B cell (primary cell): ENCODE results near the gene SHISA2. TPM values are rescaled to one million over a fixed set of nuclear protein-coding genes. Genes with fewer than 3 reads are reported as not detected.

Experiments used
- ATAC-seq: fragments of 200-7000 bp; cut with Tn5 transposase; one replicate; pipeline ENCODE4 v1.10.0; 2021; ENCODE audit warnings: low read depth, mild to moderate bottlenecking, moderate number of reproducible peaks, moderate library complexity
- CTCF ChIA-PET: fragments of 350-600 bp; sonication (Branson Sonifier 250); formaldehyde crosslinking; loops from one replicate; lab custom pipeline; 2021; ENCODE audit warnings: antibody characterized with exemption, inconsistent platforms; lab: Charles Lee
- POLR2A ChIA-PET: fragments of 350-600 bp; sonication (Branson Sonifier 250); formaldehyde crosslinking; loops from one replicate; lab custom pipeline; 2021; ENCODE audit warnings: antibody characterized with exemption; lab: Charles Lee
- DNase-seq: peaks from one replicate; pipeline ENCODE4 v3.0.0; 2013
- H2AFZ ChIP-seq: 2 replicates; pipeline ENCODE4 v1.6.1; 2012; ENCODE audit warnings: mild to moderate bottlenecking, low read depth, low read length; ENCODE audit not compliant: insufficient read depth, poor library complexity, severe bottlenecking
- H3K27ac ChIP-seq, 2 donors: 1 replicate in 1 of 2; 2 replicates in 1 of 2; pipeline ENCODE4 v1.5.1; 2012 to 2013; ENCODE audit warnings: low read length in 2 of 2, mild to moderate bottlenecking in 2 of 2, moderate library complexity in 1 of 2
- H3K27me3 ChIP-seq, 4 experiments: fragments of 200-600 bp in 1 of 4; sonication (generic) in 1 of 4; replicated peaks in 1 of 4; 1 replicate in 2 of 4; 2 replicates in 2 of 4; pipeline versions ENCODE4 v1.6.1 to v1.7.0; 2013 to 2016; ENCODE audit warnings: low read length in 3 of 4, mild to moderate bottlenecking in 2 of 4, mixed read lengths in 1 of 4, moderate library complexity in 1 of 4; ENCODE audit not compliant: insufficient read depth in 4 of 4, control insufficient read depth in 3 of 4; ENCODE audit errors: control extremely low read depth in 1 of 4
- H3K36me3 ChIP-seq, 2 experiments: replicated peaks in 1 of 2; 1 replicate in 1 of 2; 2 replicates in 1 of 2; pipeline versions ENCODE4 v1.6.1 to v1.7.1; 2013; ENCODE audit warnings: low read length in 1 of 2; ENCODE audit not compliant: insufficient read depth in 2 of 2, control insufficient read depth in 1 of 2; ENCODE audit errors: control extremely low read depth in 1 of 2, extremely low read depth in 1 of 2
- H3K4me1 ChIP-seq, 2 donors: fragments of 200-600 bp in 1 of 2; sonication (generic) in 1 of 2; 1 replicate in 1 of 2; 2 replicates in 1 of 2; pipeline versions ENCODE4 v1.5.1 to v1.6.1; 2013 to 2017; ENCODE audit warnings: low read length in 2 of 2; ENCODE audit not compliant: control insufficient read depth in 2 of 2, insufficient read depth in 2 of 2
- H3K4me2 ChIP-seq: replicated peaks from 2 replicates; pipeline ENCODE3; 2012; ENCODE audit warnings: mild to moderate bottlenecking, low read depth, low read length; ENCODE audit not compliant: poor library complexity, severe bottlenecking
- H3K4me3 ChIP-seq, 5 experiments: fragments of 200-600 bp in 1 of 5; sonication (generic) in 1 of 5; 1 replicate in 3 of 5; 2 replicates in 2 of 5; pipeline versions ENCODE4 v1.5.1 to v1.7.0; 2011 to 2016; ENCODE audit warnings: low read length in 4 of 5, mild to moderate bottlenecking in 4 of 5, low read depth in 2 of 5, control low read depth in 1 of 5, moderate library complexity in 1 of 5; ENCODE audit not compliant: insufficient read depth in 1 of 5; ENCODE audit errors: control extremely low read depth in 1 of 5, extremely low read depth in 1 of 5
- H3K79me2 ChIP-seq: fragments of 200-600 bp; sonication (generic); one replicate; pipeline ENCODE4 v1.6.0; 2016; ENCODE audit warnings: low read length; ENCODE audit not compliant: control insufficient read depth, insufficient read depth
- H3K9ac ChIP-seq: fragments of 200-600 bp; sonication (generic); 2 replicates; pipeline ENCODE4 v1.6.1; 2017; ENCODE audit warnings: mild to moderate bottlenecking, low read length, moderate library complexity
- H3K9me3 ChIP-seq, 3 donors: one replicate each; pipeline versions ENCODE4 v1.6.1 to v1.7.1; 2013; ENCODE audit warnings: low read length in 2 of 3; ENCODE audit not compliant: control insufficient read depth in 2 of 3, insufficient read depth in 1 of 3; ENCODE audit errors: control extremely low read depth in 1 of 3
- H4K20me1 ChIP-seq: 2 replicates; pipeline ENCODE4 v1.6.0; 2012; ENCODE audit warnings: mild to moderate bottlenecking, low read length; ENCODE audit not compliant: insufficient read depth, control insufficient read depth, poor library complexity, severe bottlenecking
- H3K27ac Mint-ChIP-seq: one replicate; pipeline ENCODE4 v1.8.0; 2021; ENCODE audit warnings: mixed read lengths
- H3K27me3 Mint-ChIP-seq: one replicate; pipeline ENCODE4 v1.8.0; 2021; ENCODE audit warnings: mixed read lengths
- H3K4me1 Mint-ChIP-seq: one replicate; pipeline ENCODE4 v1.8.0; 2021; ENCODE audit warnings: mixed read lengths
- H3K4me3 Mint-ChIP-seq: one replicate; pipeline ENCODE4 v1.8.0; 2021; ENCODE audit warnings: mixed read lengths
- H3K9me3 Mint-ChIP-seq: one replicate; pipeline ENCODE4 v1.8.0; 2022; ENCODE audit warnings: mixed read lengths; ENCODE audit not compliant: insufficient read depth
- CTCF ChIP-seq: fragments of 200-600 bp; IDR thresholded peaks from one replicate; pipeline ENCODE4 v1.8.0; 2022; ENCODE audit warnings: antibody characterized with exemption, mild to moderate bottlenecking
- EZH2 ChIP-seq: IDR thresholded peaks from 2 replicates; pipeline ENCODE4 v1.6.1; 2012; ENCODE audit warnings: borderline replicate concordance, low read depth, mild to moderate bottlenecking, moderate library complexity, low read length; ENCODE audit not compliant: insufficient read depth, poor library complexity, severe bottlenecking
- WGBS: methylation state at CpG from one replicate; pipeline ENCODE4 v1.1.5; 2013; ENCODE audit warnings: missing lambda C conversion rate; ENCODE audit not compliant: insufficient coverage; 5-methylcytosine and 5-hydroxymethylcytosine counted together
- intact Hi-C: fragments of 100-400 bp; cut with micrococcal nuclease; formaldehyde crosslinking; loops from one replicate; pipeline ENCODE4 v1.10.0; 2022
- polyA plus RNA-seq: library from polyadenylated mRNA; depleted of rRNA; stranded (reverse); fragments of >200 nt; gene quantifications from 2 replicates; pipeline ENCODE4 v1.2.3, GENCODE V29; 2012
- total RNA-seq, 2 donors: library from RNA; stranded (reverse); fragments of 120-200 nt in 1 of 2; gene quantifications; 1 replicate in 1 of 2; 2 replicates in 1 of 2; pipeline versions ENCODE4 v1.2.3 to v1.2.4, GENCODE V29; 2013 to 2022

SHISA2 gene
- total and polyA plus RNA-seq, 2 donors (not counting 1 experiment from before 2014, with no cell fraction given) = 0.03 TPM; not detected in 1

GRCh38 chr13:26058704-26059103 lies 6.9 kb upstream of the SHISA2 start:
- Histone ChIP-seq H3K9me3 (peaks cover 0 to 4% (median 0%) of the 10 kb centered on the region in 3 donors), H3K4me2 (no peak overlapping the region), H3K9ac (no peak overlapping the region), H3K27me3 (peaks cover 0 to 3% (median 0%) of the 10 kb centered on the region in 4 experiments), H4K20me1 (no peaks in the 10 kb centered on the region), H2AFZ (no peak overlapping the region), H3K36me3 (no peaks in the 10 kb centered on the region), H3K79me2 (no peaks in the 10 kb centered on the region), H3K4me1 (no peaks in the 10 kb centered on the region), H3K4me3 (no peak overlapping the region), H3K27ac (no peak overlapping the region)
- TF ChIP-seq EZH2 (no peak), CTCF (no peak)
- ATAC-seq (no peak), DNase-seq (no peak)
- no peaks in the 10 kb centered on the region for H3K9me3 Mint-ChIP-seq
- POLR2A ChIA-PET = no interaction called here
- WGBS = 39% methylated on average over 5 of the region's 6 CpGs
- H3K27me3 Mint-ChIP-seq = peaks cover 29% of the 10 kb centered on the region
- no peak overlapping the region for H3K4me3 Mint-ChIP-seq
- H3K27ac Mint-ChIP-seq = no peak overlapping the region
- intact Hi-C loops = no loop called here
- no peaks in the 10 kb centered on the region for H3K4me1 Mint-ChIP-seq
- CTCF ChIA-PET = interaction anchor here (0.9 kb wide), 1 partner anchor 51 kb away, joined by 3 read pairs; no protein-coding TSS in a partner anchor

GRCh38 chr13:26054896-26055295 lies 3.1 kb upstream of the SHISA2 start:
- Histone ChIP-seq H3K27me3 (peaks cover 0 to 27% (median 13%) of the 10 kb centered on the region in 4 experiments), H4K20me1 (no peaks in the 10 kb centered on the region), H3K4me1 (peaks cover 5 to 13% of the 10 kb centered on the region in 2 donors), H3K79me2 (no peaks in the 10 kb centered on the region), H3K9me3 (peaks cover 0 to 10% (median 0%) of the 10 kb centered on the region in 3 donors), H3K4me2 (no peak overlapping the region), H2AFZ (no peak overlapping the region), H3K4me3 (no peak overlapping the region), H3K36me3 (no peaks in the 10 kb centered on the region), H3K27ac (no peak overlapping the region), H3K9ac (no peak overlapping the region)
- POLR2A ChIA-PET = no interaction called here
- Mint-ChIP-seq H3K9me3 (no peaks in the 10 kb centered on the region), H3K27ac (no peak overlapping the region), H3K4me3 (no peak overlapping the region), H3K4me1 (peaks cover 6% of the 10 kb centered on the region), H3K27me3 (peaks cover 37% of the 10 kb centered on the region)
- ATAC-seq = no peak
- TF ChIP-seq CTCF = no peak
- TF ChIP-seq EZH2 = no peak
- CTCF ChIA-PET = no interaction called here
- intact Hi-C loops = no loop called here
- no peak for DNase-seq
